PFSK-1 (cell line): ENCODE measurements around the gene GNAS.

Experiments used
- TAF1 ChIP-seq: IDR thresholded peaks from 2 replicates; pipeline ENCODE4 v1.6.1; 2012; ENCODE audit warnings: low read length, control low read depth, borderline replicate concordance; ENCODE audit not compliant: insufficient read depth
- TF ChIP-seq, protein P1 (sequence below), 2 experiments: IDR thresholded peaks; 2 replicates each; pipeline versions ENCODE4 v1.6.1 to v1.8.0; 2011 to 2012; ENCODE audit warnings: low read depth in 2 of 2, low read length in 2 of 2, control low read depth in 1 of 2, inconsistent platforms in 1 of 2, mild to moderate bottlenecking in 1 of 2, moderate library complexity in 1 of 2; ENCODE audit not compliant: insufficient read depth in 1 of 2

DNA sequence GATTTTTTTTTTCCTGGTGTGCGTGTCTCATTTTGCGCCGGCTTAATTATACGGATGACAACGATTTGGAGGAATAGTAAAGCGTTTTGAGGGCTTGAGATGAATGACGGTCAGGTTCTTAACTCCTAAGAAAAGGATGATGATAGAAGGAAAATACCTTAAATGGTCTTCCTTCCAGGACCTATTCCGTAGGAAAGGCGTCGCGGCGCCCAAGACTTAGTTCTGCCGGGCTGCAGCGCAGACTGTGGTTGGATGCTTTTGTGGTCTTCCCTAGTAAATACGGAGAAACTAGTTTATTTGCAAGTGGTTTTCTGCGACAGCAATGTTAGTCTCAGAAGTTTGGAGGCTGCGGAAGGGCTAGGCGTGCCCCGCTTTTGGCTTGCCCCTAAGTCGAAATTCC is 10.2 kb upstream of the GNAS start:
- TF ChIP-seq TAF1: no peak
- TF ChIP-seq, protein P1, sequence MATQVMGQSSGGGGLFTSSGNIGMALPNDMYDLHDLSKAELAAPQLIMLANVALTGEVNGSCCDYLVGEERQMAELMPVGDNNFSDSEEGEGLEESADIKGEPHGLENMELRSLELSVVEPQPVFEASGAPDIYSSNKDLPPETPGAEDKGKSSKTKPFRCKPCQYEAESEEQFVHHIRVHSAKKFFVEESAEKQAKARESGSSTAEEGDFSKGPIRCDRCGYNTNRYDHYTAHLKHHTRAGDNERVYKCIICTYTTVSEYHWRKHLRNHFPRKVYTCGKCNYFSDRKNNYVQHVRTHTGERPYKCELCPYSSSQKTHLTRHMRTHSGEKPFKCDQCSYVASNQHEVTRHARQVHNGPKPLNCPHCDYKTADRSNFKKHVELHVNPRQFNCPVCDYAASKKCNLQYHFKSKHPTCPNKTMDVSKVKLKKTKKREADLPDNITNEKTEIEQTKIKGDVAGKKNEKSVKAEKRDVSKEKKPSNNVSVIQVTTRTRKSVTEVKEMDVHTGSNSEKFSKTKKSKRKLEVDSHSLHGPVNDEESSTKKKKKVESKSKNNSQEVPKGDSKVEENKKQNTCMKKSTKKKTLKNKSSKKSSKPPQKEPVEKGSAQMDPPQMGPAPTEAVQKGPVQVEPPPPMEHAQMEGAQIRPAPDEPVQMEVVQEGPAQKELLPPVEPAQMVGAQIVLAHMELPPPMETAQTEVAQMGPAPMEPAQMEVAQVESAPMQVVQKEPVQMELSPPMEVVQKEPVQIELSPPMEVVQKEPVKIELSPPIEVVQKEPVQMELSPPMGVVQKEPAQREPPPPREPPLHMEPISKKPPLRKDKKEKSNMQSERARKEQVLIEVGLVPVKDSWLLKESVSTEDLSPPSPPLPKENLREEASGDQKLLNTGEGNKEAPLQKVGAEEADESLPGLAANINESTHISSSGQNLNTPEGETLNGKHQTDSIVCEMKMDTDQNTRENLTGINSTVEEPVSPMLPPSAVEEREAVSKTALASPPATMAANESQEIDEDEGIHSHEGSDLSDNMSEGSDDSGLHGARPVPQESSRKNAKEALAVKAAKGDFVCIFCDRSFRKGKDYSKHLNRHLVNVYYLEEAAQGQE (IDR thresholded peaks at IDR 0.05; ENCODE audit: insufficient read depth in 1 of 2, low read depth in 2 of 2, low read length in 2 of 2): no peak
